Stimulated activated CD4-positive, alpha-beta T cell treated with anti-CD3 and anti-CD28 coated beads, TNF-alpha, amount 100 ng/mL, for 24 hours (primary cell): ENCODE measurements around the gene TMEM60.
"Not testable (repeated sequence)": the region's sequence is repeated elsewhere in the genome, so short reads cannot be mapped to it uniquely, and the experiment has no call there.

ENCODE experiments used
- DNase-seq, 3 experiments: peaks; one replicate each; pipeline ENCODE4 v3.0.0-alpha.2; 2020; ENCODE audit warnings: low read depth in 3 of 3

TMEM60 gene, protein sequence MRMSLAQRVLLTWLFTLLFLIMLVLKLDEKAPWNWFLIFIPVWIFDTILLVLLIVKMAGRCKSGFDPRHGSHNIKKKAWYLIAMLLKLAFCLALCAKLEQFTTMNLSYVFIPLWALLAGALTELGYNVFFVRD

DNA sequence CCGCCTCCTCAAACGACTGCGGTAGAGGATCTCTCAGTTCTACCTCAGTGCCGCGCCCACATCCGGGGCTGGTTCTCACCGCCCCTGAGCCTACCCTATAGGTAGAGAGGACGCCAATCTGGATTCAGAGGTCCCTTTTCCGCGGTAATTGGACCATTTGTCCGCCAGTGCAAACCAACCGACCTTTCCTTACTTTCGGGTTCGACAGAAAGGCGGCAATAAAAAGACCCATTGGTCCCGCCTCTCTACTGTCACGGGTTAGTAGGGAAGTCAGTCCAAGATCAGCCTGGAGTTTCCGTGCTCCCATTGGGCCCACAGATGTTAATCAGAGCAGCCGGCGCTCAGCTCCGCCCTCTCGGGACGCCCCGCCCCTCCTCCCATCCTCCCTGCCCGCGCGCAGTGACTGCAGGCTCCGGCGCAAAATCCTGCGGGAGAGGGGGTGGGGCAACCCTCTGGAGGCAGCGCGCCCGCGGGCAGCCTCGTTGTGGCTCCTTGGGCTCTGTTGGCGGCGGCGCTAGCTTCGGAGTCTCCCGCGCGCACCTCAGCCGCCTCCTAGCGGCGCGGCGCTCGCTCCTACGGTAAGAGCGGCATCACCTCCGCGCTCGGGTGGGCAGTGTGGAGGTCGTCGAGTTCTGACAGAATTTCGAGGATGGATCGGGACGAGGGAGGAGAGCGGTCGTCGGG lies at the start of gene TMEM60, which contains the start of gene PHTF2:
TMEM60 (minus strand) TSS at position 41 of the 684 bp plus-strand sequence. CDS start 4,061 bp downstream, outside the sequence.
PHTF2 (plus strand) TSS at position 380 of the 684 bp plus-strand sequence.
- DNase-seq: peak; percentile 87 to 95 (median 88)

- DNase-seq: no peak
These were observed 48.3 kb upstream of the TMEM60 start for GRCh38 chr7:77846317-77847092.

GRCh38 chr7:77843194-77843593 lies 45.0 kb upstream of the TMEM60 start:
- no peak for DNase-seq

GRCh38 chr7:77839919-77840318 lies 41.7 kb upstream of the TMEM60 start:
- no peak for DNase-seq

GRCh38 chr7:77838929-77839491 lies 40.8 kb upstream of the TMEM60 start:
- no peak for DNase-seq

- no peak for DNase-seq
These were observed 39.7 kb upstream of the TMEM60 start for GRCh38 chr7:77837966-77838365.

DNA sequence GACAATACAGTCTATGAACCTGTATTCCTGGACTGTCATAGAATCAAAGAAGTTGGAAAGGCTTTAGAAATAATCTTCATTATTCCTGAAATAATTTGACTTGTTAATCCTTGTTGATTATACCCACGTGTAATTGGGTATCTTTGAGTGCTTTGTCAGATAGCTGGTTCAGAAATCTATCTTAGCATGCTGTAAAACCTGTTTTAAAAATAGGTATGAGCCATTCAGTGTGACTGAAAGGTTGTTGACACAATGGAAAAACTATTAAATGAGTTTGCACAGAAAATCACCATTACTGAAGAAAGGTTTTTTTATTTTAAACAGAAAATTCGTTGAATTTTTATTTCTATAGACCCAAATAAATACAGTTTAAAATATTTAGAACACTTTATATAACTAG lies 39.0 kb upstream of the TMEM60 start:
- no peak for DNase-seq

DNA sequence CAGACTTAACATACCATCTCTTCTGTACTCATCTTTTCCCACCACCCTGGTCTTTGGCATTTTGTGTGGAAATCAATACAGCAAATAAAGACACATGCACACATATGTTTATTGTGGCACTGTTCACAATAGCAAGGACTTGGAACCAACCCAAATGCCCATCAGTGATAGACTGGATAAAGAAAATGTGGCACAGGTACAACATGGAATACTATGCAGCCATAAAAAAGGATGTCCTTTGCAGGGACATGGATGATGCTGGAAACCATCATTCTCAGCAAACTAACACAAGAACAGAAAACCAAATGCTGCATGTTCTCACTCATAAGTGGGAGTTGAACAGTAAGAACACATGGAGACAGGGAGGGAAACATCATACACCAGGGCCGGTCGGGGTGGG lies 38.2 kb upstream of the TMEM60 start:
- DNase-seq: not testable (repeated sequence)

DNA sequence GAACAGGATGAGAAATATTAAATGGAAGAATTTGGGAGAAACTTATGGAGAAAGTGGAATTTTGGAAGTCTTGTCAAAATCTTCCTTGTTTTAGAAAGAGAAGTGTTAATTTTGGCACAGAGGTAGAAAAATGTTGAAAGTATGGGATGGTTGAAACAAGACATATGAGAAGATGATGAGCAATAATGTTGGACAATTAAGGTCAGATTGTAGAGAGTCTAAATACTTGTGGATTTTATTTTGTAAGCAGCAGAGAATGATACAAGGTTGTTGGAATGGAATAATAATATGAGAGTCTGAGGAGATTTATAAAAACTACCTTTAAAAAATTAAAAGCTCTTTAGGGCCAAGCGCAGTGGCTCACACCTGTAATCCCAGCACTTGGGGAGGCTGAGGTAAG lies 34.9 kb upstream of the TMEM60 start:
- DNase-seq: no peak

DNA sequence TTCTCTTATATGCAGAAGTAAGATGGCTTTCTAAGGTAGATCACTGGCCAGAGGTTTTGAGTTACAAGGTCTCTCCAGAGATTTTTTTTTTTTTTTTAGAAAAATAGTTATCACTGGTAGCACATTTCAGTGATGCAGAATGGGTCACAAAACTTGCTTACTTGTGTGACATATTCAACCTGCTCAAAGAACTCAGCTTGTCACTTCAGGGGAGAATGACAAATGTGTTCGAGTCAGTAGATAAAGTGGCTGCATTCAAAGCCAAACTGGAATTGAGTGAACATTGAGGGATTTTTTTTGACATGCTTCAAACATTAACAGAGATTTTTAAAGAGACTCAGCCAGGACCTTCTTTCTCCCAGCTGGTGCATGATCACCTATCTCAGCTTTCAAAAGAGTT lies 33.7 kb upstream of the TMEM60 start:
- DNase-seq: no peak

DNA sequence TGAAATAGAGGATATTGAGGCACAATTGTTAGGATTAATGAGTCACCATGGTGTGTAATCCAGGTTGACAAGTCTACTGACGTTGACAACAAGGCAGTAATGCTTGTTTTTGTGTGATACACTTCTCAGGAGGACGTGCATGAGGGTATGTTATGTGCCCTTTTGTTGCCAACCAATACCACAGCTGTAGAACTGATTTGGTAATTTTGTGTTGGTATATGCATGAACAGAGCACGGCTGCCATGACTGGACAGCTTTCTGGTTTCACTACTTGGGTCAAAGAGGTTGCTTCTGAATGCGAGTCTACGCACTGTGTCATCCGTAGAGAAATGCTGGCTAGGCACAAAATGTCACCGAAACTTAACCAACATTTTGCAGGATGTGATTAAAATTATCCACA lies 33.2 kb upstream of the TMEM60 start:
- peak in 1 of 3 experiments; percentile 21 for DNase-seq

- no peak for DNase-seq
These were observed 32.6 kb upstream of the TMEM60 start for GRCh38 chr7:77830649-77831355.

DNA sequence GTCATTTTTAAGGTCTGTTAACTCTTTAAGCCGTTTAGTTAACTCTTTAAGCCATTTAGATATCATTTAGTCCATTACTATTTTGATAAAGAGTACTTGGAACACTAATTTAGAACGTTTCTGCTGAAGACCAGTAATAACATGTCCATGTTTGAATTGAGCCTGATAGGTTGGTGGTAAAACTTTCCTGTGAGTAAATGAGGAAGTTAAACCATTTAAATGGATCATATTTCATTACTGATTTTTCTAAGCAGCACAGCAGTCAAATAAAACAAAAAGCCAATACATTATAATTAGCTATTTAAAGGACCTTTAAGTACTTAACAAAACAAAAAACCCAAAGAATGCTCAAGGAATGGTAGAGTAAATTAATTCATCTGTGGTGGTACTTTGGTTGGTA lies 29.8 kb upstream of the TMEM60 start:
- DNase-seq: no peak

GRCh38 chr7:77826300-77826699 lies 28.1 kb upstream of the TMEM60 start:
- DNase-seq: no peak

DNA sequence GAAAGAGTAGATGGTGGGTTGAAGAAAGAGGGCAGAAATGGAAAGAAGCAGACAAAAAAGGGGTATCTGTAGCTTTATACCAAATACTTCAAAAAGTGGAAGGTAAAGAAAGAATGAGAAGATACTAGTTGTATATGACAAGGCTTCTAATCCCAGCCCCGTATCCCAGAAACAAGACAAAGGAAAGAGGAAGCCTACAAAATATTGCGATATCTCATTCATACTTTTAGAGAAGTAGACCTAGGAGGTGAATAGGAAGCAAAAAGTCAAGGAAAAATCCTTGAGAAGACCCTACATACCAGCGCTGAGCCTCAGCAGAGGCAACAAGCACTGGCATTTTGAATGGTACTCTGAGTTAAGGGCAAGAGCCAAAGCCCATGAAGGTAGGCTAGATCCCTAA lies 26.9 kb upstream of the TMEM60 start:
- DNase-seq: no peak

- DNase-seq: no peak
These were observed 26.4 kb upstream of the TMEM60 start for GRCh38 chr7:77824636-77825035.

DNA sequence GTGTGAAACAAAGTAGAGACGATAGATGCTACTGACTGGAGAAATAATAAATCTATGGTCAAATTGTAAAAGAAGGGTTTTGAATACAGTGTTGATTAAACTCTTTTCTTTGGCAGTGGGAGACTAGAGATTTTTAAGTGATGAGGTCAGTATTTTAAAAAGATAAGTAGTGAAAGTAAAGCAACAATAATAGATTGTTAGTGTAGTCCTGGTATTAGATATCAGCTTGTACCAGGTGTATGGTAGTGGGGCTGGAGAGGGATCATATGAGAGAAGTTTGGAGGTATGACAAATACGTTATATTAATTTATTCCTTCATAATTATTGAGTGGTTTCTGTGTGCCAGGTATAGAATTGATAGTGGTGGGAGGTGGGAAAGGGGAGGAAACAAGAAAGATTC lies 25.6 kb upstream of the TMEM60 start:
- no peak for DNase-seq

DNA sequence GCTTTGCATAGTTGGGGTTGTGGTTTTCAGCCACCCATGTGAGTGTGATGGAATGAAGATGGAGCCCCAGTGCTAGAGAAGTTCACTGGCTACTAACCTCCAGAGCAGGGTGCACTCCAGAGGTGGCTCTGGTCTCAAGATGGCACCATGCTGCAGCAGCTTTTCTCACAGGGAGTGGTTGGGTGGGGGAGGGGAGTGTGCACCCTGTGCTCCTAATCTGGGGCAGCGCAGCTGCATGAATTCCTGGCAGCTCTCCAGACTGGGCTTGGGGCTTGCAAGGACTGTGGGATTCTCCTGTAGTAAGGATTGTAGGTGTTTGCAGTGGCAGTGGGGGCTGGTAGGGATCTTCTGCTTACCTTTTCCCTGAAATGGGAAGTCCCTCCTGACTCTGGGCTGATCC lies 24.0 kb upstream of the TMEM60 start:
- no peak for DNase-seq

GRCh38 chr7:77820967-77821366 lies 22.7 kb upstream of the TMEM60 start:
- no peak for DNase-seq

GRCh38 chr7:77819021-77819420 lies 20.8 kb upstream of the TMEM60 start:
- no peak for DNase-seq

GRCh38 chr7:77813180-77813579 lies 14.9 kb upstream of the TMEM60 start:
- no peak for DNase-seq

DNA sequence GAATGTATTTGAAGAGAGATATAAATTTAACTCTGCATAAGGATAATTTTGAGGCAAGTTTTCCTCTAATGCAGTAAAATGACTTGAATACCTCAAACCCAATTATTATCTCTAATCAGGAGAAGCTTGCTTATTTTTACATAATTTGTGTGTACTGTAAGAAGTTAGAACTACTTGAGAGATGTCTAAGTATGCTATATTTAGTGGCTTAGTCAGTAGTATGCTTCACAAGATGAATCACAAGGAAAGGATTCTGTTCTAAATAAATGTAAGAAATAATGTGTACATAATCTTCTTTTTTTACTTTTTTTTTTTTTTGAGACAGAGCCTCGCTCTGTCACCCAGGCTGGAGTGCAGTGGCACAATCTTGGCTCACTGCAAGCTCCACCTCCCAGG lies 14.1 kb upstream of the TMEM60 start:
- DNase-seq: no peak
